ENCODE results near the gene GLMP.

DNA sequence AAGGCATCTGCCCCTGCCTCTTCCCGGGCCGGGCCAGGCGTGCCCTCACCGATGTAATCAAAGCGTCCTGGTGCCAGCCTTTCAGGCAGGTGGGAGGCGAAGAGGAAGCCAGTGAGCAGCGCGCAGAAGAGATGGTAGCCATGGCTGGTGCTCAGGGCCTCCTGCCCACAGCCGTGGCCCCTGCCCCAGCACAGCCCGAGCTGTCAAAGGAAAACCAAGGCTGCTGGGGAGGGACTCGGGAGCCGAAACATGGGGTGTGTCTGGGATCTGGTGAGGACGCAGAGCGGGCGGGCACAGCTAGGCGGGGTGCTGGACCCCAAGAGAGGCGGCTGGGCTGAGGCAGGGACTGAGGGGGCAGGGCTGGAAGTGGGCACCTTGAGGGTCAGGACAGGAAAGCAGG is 50.8 kb downstream of the GLMP start:
- TF ChIP-seq, protein P1, sequence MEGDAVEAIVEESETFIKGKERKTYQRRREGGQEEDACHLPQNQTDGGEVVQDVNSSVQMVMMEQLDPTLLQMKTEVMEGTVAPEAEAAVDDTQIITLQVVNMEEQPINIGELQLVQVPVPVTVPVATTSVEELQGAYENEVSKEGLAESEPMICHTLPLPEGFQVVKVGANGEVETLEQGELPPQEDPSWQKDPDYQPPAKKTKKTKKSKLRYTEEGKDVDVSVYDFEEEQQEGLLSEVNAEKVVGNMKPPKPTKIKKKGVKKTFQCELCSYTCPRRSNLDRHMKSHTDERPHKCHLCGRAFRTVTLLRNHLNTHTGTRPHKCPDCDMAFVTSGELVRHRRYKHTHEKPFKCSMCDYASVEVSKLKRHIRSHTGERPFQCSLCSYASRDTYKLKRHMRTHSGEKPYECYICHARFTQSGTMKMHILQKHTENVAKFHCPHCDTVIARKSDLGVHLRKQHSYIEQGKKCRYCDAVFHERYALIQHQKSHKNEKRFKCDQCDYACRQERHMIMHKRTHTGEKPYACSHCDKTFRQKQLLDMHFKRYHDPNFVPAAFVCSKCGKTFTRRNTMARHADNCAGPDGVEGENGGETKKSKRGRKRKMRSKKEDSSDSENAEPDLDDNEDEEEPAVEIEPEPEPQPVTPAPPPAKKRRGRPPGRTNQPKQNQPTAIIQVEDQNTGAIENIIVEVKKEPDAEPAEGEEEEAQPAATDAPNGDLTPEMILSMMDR (IDR thresholded peaks at IDR 0.05; ENCODE audit: poor library complexity, severe bottlenecking), result no peak
- TF ChIP-seq EZH2 (IDR thresholded peaks at IDR 0.05; ENCODE audit: borderline replicate concordance, insufficient read depth, low read length, poor library complexity, severe bottlenecking) (no peak), RAD21 (conservative IDR thresholded peaks at IDR 0.05) (no peak), TAF1 (IDR thresholded peaks at IDR 0.05; ENCODE audit: low read depth) (no peak), POLR2AphosphoS5 (IDR thresholded peaks at IDR 0.05) (no peak), EP300 (conservative IDR thresholded peaks at IDR 0.05; ENCODE audit: poor library complexity, severe bottlenecking) (no peak), SMC3 (conservative IDR thresholded peaks at IDR 0.05; ENCODE audit: poor library complexity) (no peak)
- TF ChIP-seq, protein P2, sequence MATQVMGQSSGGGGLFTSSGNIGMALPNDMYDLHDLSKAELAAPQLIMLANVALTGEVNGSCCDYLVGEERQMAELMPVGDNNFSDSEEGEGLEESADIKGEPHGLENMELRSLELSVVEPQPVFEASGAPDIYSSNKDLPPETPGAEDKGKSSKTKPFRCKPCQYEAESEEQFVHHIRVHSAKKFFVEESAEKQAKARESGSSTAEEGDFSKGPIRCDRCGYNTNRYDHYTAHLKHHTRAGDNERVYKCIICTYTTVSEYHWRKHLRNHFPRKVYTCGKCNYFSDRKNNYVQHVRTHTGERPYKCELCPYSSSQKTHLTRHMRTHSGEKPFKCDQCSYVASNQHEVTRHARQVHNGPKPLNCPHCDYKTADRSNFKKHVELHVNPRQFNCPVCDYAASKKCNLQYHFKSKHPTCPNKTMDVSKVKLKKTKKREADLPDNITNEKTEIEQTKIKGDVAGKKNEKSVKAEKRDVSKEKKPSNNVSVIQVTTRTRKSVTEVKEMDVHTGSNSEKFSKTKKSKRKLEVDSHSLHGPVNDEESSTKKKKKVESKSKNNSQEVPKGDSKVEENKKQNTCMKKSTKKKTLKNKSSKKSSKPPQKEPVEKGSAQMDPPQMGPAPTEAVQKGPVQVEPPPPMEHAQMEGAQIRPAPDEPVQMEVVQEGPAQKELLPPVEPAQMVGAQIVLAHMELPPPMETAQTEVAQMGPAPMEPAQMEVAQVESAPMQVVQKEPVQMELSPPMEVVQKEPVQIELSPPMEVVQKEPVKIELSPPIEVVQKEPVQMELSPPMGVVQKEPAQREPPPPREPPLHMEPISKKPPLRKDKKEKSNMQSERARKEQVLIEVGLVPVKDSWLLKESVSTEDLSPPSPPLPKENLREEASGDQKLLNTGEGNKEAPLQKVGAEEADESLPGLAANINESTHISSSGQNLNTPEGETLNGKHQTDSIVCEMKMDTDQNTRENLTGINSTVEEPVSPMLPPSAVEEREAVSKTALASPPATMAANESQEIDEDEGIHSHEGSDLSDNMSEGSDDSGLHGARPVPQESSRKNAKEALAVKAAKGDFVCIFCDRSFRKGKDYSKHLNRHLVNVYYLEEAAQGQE (IDR thresholded peaks at IDR 0.05; ENCODE audit: borderline replicate concordance), result no peak
